IPS-20b (cell line): Measurements from ENCODE around the gene CYP27C1.

ENCODE experiments used
- H3K27ac ChIP-seq: one replicate; pipeline ENCODE4 v1.5.1; 2013; ENCODE audit warnings: low read length
- H3K27me3 ChIP-seq: 2 replicates; pipeline ENCODE4 v1.6.1; 2013; ENCODE audit warnings: mild to moderate bottlenecking, low read length, inconsistent platforms; ENCODE audit not compliant: insufficient read depth
- H3K36me3 ChIP-seq: 2 replicates; pipeline ENCODE4 v1.6.1; 2013; ENCODE audit warnings: low read depth, mild to moderate bottlenecking, inconsistent platforms, low read length, moderate library complexity; ENCODE audit not compliant: insufficient read depth
- H3K4me1 ChIP-seq: 2 replicates; pipeline ENCODE4 v1.6.1; 2013; ENCODE audit warnings: mild to moderate bottlenecking, control low read depth, inconsistent platforms, low read length, moderate library complexity; ENCODE audit not compliant: insufficient read depth
- H3K4me3 ChIP-seq: 2 replicates; pipeline ENCODE4 v1.5.1; 2013; ENCODE audit warnings: mild to moderate bottlenecking, low read length, inconsistent platforms
- H3K9ac ChIP-seq: 2 replicates; pipeline ENCODE4 v1.6.1; 2013; ENCODE audit warnings: low read depth, mild to moderate bottlenecking, inconsistent platforms, low read length, moderate library complexity
- H3K9me3 ChIP-seq: 2 replicates; pipeline ENCODE4 v1.6.1; 2013; ENCODE audit warnings: mild to moderate bottlenecking, low read depth, low read length, inconsistent platforms; ENCODE audit not compliant: insufficient read depth

The CYP27C1 gene

GRCh38 chr2:127140538-127140937 is 79.6 kb downstream of the CYP27C1 start:
- H3K4me1 ChIP-seq, result no peaks in the 10 kb centered on the region

GRCh38 chr2:127139766-127140165 is 80.3 kb downstream of the CYP27C1 start:
- H3K9me3 ChIP-seq, result no peaks in the 10 kb centered on the region
- H3K27me3 ChIP-seq, result no peaks in the 10 kb centered on the region
- H3K9ac ChIP-seq, result no peak overlapping the region
- H3K4me1 ChIP-seq, result no peaks in the 10 kb centered on the region
- no peaks in the 10 kb centered on the region for H3K36me3 ChIP-seq
- H3K4me3 ChIP-seq, result no peak overlapping the region
- H3K27ac ChIP-seq, result no peak overlapping the region

More at GRCh38 chr2:127140538-127140937, 79.6 kb downstream of the CYP27C1 start:
- Histone ChIP-seq H3K9ac (no peak overlapping the region), H3K27ac (no peak overlapping the region), H3K27me3 (no peaks in the 10 kb centered on the region), H3K4me3 (no peak overlapping the region), H3K36me3 (no peaks in the 10 kb centered on the region), H3K9me3 (no peaks in the 10 kb centered on the region)

GRCh38 chr2:127138281-127138680 is 81.8 kb downstream of the CYP27C1 start:
- H3K27me3 ChIP-seq, result no peaks in the 10 kb centered on the region
- no peak overlapping the region for H3K9ac ChIP-seq
- no peak overlapping the region for H3K4me3 ChIP-seq
- no peaks in the 10 kb centered on the region for H3K4me1 ChIP-seq
- H3K36me3 ChIP-seq, result no peaks in the 10 kb centered on the region
- H3K27ac ChIP-seq, result no peak overlapping the region
- no peaks in the 10 kb centered on the region for H3K9me3 ChIP-seq

- Histone ChIP-seq H3K4me1 (no peaks in the 10 kb centered on the region), H3K9me3 (no peaks in the 10 kb centered on the region), H3K27ac (no peak overlapping the region)
Observed at GRCh38 chr2:127137741-127138140, 82.4 kb downstream of the CYP27C1 start.

GRCh38 chr2:127137225-127137624 is 82.9 kb downstream of the CYP27C1 start:
- Histone ChIP-seq H3K4me3 (no peak overlapping the region), H3K27me3 (no peaks in the 10 kb centered on the region), H3K9me3 (no peaks in the 10 kb centered on the region), H3K36me3 (no peaks in the 10 kb centered on the region), H3K4me1 (no peaks in the 10 kb centered on the region), H3K9ac (no peak overlapping the region), H3K27ac (no peak overlapping the region)

More at GRCh38 chr2:127137741-127138140, 82.4 kb downstream of the CYP27C1 start:
- no peak overlapping the region for H3K9ac ChIP-seq
- no peaks in the 10 kb centered on the region for H3K27me3 ChIP-seq
- H3K36me3 ChIP-seq, result no peaks in the 10 kb centered on the region
- no peak overlapping the region for H3K4me3 ChIP-seq

GRCh38 chr2:127134833-127135830 is 85.0 kb downstream of the CYP27C1 start:
- Histone ChIP-seq H3K4me1 (no peaks in the 10 kb centered on the region), H3K27me3 (no peaks in the 10 kb centered on the region), H3K9me3 (no peaks in the 10 kb centered on the region), H3K4me3 (no peak overlapping the region), H3K27ac (no peak overlapping the region), H3K9ac (no peak overlapping the region), H3K36me3 (no peaks in the 10 kb centered on the region)

- Histone ChIP-seq H3K27ac (no peak overlapping the region), H3K4me1 (no peaks in the 10 kb centered on the region), H3K4me3 (no peak overlapping the region), H3K36me3 (no peaks in the 10 kb centered on the region), H3K9me3 (no peaks in the 10 kb centered on the region), H3K27me3 (no peaks in the 10 kb centered on the region), H3K9ac (no peak overlapping the region)
Observed at GRCh38 chr2:127134235-127134634, 85.9 kb downstream of the CYP27C1 start.
